ENCODE results near the gene HIRIP3.
"Not testable (repeated sequence)": the region's sequence is repeated elsewhere in the genome, so short reads cannot be mapped to it uniquely, and the experiment has no call there.

HIRIP3 gene

DNA sequence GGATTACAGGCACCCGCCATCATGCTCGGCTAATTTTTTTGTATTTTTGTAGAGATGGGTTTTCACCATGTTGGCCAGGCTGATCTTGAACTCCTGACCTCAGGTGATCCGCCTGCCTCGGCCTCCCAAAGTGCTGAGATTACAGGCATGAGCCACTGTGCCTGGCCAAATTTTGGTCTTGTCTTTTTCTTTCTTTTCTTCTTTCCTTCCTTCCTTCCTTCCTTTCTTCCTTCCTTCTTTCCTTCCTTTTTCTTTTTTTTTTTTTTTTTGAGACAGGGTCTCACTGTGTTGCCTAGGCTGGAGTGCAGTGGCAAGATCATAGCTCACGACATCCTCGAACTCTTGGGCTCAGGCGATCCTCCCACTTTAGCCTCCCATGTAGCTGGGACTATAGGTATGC is 20.0 kb upstream of the HIRIP3 start:
- not testable (repeated sequence) for DNase-seq

DNA sequence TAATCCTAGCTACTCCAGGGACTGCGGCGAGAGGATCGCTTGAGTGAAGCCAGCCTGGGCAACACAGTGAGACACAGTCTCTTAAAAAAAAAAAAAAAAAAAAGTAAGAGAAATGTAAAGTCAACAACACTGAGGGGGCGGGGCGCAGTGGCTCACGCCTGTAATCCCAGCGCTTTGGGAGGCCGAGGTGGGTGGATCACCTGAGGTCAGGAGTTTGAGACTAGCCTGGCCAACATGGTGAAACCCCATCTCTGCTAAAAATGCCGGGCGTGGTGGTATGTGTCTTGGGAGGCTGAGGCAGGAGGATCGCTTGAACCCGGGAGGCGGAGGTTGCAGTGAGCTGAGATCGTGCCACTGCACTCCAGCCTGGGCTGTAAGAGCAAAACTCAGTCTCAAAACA is 17.2 kb upstream of the HIRIP3 start:
- not testable (repeated sequence) for DNase-seq

DNA sequence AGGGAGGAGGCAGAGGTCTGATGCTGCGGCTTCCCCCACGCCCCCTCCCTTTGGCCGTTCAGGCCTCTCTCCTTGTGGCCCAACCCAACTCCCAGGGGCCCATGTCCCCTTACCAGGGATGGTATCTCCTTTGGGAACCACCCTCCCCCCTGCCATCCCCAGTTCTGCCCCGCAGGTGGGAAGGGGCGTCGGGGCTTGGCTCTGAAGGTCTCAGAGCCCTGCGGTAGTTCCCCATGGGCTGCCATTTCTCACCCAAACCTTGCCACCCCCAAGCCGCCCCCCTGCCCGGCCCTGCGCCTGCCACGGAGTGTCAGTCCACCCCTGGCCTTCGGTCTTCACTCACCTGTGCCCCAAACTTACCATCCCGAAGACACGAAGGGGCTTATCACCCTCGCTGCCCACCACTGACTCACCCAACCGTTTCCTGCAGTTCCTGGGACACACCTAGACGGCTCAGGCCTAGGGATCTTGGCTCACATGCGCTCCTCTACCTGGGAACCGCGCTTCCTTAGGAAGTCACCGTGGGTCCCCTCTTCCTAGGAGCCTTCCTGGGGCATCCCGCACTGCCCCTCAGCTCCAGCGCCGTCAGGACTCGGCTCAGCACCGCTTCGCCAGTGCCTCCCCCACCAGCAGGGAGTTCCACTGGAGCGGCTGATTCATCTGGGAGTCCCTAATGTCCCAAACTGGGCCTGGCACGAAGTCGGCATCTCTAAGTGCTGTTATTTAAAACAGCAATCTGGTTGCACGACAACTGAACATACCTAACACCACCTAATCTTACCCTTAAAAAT is 16.5 kb upstream of the HIRIP3 start:
- DNase-seq: no peak

DNA sequence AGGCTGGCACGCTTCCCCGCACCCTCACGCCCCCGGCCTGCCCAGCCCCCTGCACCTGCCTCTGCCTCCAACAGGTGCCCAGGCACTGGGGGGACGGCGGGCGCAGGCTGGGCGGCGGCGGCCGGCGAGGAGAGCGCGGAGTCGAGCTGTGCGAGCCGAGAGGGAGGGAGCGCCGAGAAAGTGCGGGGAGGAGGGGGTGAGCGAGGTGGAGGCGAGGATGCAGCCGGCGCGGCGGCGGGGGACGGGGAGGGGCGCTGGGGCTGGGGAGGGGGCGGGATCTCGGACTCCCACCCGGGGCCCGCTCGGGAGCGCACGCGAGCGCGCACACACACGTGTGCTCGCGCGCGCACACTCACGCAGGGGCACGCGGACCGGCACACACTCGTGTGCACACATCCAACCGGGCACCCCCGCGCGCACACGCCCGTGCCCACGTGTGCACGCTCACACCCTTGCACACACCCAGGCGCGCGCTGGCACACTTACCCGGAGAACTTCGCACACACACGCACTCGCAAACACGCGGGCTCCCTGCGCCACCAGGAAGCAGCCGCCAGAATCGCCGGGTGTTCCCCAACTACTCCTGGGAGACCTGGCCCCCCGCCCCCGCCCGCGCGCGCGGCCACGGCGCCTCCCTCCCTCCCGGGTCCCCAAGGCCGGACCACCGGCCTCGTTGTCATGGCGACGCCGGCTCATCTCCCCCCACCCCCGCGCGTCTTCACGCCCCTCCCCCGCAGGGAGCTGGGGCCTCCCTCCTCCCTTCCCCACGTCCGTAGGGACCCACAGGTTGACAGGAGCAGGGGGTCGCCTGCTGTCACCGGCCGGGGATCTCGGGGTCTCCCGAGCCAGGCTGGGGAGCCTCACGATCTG is 15.7 kb upstream of the HIRIP3 start, which contains the start of gene DOC2A:
DOC2A (minus strand) TSS at position 184 of the 870 bp plus-strand sequence. CDS start 805 bp downstream, outside the sequence.
- DNase-seq: peak; percentile 35 to 42

- no peak for DNase-seq
Measured at GRCh38 chr16:30009990-30010843, 14.8 kb upstream of the HIRIP3 start.

GRCh38 chr16:30009085-30009862 is 13.9 kb upstream of the HIRIP3 start:
- DNase-seq: no peak

- DNase-seq: no peak
Measured at GRCh38 chr16:30007378-30007895, 12.0 kb upstream of the HIRIP3 start.

DNA sequence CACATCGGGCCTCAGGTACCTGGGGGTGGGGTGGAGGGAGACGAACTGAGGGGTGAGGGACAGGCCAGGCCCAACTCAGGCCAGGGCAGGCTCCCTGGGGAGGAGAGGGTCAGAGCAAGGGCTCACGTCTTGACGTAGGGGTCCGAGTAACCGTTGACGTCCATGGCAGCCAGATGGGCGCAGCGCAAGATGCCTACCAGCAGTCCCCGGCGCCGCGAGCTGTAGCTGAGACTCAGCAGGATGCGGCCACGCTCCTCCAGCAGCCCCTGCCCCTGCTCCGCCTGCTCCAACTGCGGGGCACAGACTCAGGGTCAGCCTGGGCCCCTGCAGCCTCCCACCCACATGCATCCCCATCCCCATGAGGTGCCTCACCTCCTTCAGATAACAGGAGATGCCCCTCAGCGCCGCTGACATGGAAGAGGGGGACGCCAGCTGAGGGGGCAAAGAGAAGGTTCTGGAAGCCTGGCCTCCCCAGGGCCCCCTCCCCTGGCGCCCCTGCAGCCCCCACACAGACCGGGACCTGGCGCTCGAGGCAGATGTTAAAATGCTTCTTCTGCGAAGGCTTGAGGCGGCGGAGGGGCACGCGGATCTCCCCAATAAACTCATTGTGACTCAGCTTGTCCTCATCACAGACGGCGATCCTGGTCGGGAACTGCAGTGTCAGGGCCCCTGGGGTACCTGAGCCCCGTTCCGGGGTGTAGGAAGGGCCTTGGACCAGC is 11.4 kb upstream of the HIRIP3 start:
- DNase-seq: no peak

DNA sequence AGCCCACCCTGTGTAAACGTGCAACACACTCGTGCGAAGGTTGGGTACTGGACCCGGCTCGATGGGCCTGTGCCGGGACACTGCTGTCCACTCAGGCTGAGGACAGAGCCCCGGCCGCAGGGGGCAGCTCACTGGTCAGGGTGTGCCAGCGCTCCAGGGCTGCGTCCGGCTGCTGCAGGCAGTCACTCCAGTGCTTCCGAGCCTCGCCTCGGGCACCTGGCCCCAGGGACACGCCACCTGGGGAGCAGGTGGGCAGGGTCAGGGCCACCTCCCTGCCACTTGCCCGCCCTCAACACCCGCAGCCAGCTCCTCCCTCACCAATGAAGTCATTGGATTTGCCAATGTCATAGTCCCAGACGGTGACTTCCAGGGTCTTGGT is 10.7 kb upstream of the HIRIP3 start:
- DNase-seq: no peak

GRCh38 chr16:30005341-30006094 is 10.1 kb upstream of the HIRIP3 start:
- peak; percentile 29 to 32 for DNase-seq

GRCh38 chr16:30004811-30005242 is 9.4 kb upstream of the HIRIP3 start:
- DNase-seq: no peak

DNA sequence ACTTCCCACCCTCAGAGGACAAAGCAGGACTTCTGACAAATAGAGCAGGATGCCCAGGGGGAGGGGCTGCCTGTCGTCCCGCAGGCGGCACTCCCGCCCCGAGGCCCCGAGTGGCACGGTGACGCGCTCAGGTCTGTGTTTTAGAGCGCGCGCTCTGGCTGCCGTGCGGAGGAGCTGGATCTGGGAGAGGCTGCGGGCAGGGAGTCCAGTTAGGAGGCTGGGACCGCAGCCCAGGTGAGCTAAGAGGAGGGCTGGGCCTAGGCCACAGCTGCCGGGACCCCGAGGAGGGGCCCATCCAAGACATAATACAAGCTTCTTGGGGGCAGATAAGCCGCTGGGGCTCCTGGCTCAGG is 9.0 kb upstream of the HIRIP3 start:
- no peak for DNase-seq

DNA sequence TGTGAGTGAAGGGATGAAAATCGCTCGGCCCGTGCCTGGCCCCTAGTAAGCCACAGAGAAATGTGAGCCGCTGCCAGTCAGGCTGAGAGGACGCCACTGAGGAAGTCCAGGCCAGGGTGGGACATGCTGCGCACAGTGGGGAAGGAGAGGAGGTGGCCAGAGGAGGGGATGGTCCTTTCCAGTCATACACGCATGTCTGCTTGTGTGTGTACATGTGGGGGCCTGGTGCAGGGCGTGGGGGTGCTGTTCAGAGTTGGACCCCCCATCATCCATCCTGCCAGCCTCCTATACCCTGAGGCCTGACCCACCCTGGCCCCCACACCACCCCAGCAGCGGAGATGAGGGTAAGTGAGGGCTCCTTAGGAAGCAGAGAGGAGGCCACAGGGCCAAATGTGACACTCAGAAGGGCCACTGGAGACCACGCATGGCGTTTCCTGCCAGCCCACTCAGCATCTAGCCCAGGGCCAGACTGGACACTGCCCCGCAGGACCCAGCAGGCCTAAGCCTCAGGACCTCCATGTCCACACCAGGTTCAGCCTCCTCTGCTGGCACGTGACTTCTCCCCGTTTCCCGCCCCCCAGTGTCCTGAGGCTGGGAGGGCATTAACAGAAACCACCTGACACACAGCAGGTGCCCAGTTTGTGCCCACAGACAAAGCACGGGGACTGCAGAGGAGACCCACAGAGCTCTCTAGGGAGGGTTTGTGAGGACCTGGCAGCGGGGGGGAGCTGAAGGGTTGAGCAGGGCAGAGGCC is 8.4 kb upstream of the HIRIP3 start:
- DNase-seq: no peak

GRCh38 chr16:30002614-30003346 is 7.4 kb upstream of the HIRIP3 start:
- DNase-seq: no peak

DNA sequence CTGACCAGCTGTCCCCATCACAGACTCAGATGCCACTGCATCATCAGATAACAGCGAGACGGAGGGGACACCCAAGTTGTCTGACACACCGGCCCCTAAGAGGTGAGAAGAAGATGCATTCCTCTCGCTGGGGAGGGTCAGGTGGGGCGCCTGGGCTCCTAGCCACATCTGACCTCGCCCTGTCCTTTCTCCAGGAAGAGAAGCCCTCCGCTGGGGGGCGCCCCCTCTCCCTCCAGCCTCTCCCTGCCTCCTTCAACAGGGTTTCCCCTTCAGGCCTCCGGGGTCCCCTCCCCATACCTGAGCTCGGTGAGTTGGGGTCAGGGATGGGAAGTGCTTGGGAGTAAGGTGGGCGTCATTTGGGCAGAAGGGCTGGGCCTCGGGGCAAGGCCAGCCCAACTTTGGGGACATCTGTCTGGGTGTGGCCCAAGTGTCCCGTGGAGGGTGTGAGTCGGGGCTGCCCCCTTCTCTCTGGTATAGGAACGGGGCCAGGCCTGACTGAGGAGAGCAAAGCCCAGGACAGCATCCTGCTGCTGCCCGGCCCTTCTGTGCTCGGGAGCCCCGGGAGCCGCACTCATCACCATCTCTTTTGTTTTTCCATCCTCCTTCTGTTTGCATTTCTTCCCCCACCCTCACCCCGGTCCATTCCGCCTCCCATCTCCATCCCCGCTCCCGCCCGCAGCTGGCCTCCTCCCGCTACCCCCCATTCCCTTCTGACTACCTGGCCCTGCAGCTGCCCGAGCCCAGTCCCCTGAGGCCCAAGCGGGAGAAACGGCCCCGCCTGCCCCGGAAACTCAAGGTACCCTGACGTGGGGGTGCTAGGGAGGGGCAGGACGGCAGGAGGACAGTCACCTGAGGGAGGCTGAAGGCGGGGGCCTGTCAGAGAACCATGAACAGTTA is 5.6 kb upstream of the HIRIP3 start:
- no peak for DNase-seq

DNA sequence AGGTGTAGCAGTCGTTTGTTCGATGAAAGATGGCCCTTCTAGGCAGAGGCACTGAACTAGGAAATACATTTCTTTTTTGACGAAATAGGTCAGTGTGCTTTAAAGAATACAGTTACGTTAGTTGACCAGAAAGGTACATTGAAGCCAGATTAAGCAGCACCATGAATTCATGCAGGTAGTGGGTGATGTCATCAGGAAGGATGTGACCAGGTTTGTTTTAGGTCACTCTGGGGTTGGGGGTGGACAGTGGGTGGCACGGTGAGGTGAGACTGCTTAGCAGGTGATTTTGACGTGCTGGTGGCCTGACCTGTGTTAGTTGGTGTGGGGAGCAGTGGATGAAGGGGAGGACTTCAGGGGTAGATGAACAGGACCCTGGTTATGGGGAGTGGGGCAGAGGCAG is 4.2 kb upstream of the HIRIP3 start:
- DNase-seq: no peak

DNA sequence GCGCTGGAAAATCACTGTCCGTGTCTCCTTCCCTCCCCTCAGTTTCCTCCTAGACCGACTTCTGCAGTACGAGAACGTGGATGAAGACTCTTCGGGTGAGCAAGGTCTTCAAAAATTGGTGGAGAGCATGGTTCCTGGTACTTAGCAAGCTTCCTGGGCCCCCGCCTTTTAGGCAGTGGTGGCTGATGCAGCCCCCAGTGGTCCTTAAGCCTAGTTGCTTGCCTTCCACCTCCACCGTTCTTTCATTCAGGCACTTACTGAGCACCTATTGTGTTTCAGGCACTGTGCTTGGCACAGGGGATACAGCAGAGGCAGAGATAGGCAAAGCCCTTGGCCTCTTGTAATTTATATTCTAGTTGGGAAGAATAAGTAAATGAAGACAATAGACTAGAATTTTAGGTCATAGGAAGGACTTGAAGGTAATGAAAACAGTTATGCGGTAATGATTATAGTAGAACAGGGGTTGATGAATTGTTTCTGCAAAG is 1.4 kb upstream of the HIRIP3 start:
- no peak for DNase-seq
